GM21528 (cell line): Measurements from ENCODE around the gene MVK.

ENCODE experiments used
- ATAC-seq: cut with Tn5 transposase; IDR thresholded peaks from one replicate; pipeline ENCODE4 v1.9.1; 2021; ENCODE audit warnings: mild to moderate bottlenecking, moderate library complexity; ENCODE audit not compliant: unreplicated experiment, low FRiP score

Gene MVK

GRCh38 chr12:109573029-109573913 lies at the start of gene MVK, which contains the start of gene MMAB:
Gene MVK (plus strand): TSS chr12:109573794. CDS start chr12:109574823, 1,029 bp downstream.
Gene MMAB (minus strand): TSS chr12:109573504. CDS start chr12:109573480, 24 bp downstream.
- peak; percentile 91 for ATAC-seq

- ATAC-seq = no peak
These were observed 48.9 kb upstream of the MVK start for GRCh38 chr12:109524466-109525278.

- no peak for ATAC-seq
These were observed 48.4 kb upstream of the MVK start for GRCh38 chr12:109525279-109525585.

GRCh38 chr12:109527489-109528123 lies 46.0 kb upstream of the MVK start:
- ATAC-seq = no peak

- ATAC-seq = no peak
These were observed 43.6 kb upstream of the MVK start for GRCh38 chr12:109529691-109530640.

GRCh38 chr12:109531411-109531810 lies 42.2 kb upstream of the MVK start:
- ATAC-seq = no peak

GRCh38 chr12:109532721-109533486 lies 40.7 kb upstream of the MVK start:
- ATAC-seq = no peak

- ATAC-seq = no peak
These were observed 40.2 kb upstream of the MVK start for GRCh38 chr12:109533487-109533740.

GRCh38 chr12:109534456-109534855 lies 39.1 kb upstream of the MVK start:
- no peak for ATAC-seq

- no peak for ATAC-seq
These were observed 38.2 kb upstream of the MVK start for GRCh38 chr12:109535231-109535862.

- ATAC-seq = no peak
These were observed 37.7 kb upstream of the MVK start for GRCh38 chr12:109535863-109536250.

- ATAC-seq = no peak
These were observed 36.5 kb upstream of the MVK start for GRCh38 chr12:109537136-109537535.

GRCh38 chr12:109538191-109538863 lies 35.3 kb upstream of the MVK start:
- ATAC-seq = no peak

- no peak for ATAC-seq
These were observed 34.1 kb upstream of the MVK start for GRCh38 chr12:109539508-109539907.

GRCh38 chr12:109540526-109541412 lies 32.8 kb upstream of the MVK start:
- no peak for ATAC-seq

GRCh38 chr12:109541413-109541726 lies 32.2 kb upstream of the MVK start:
- no peak for ATAC-seq

- no peak for ATAC-seq
These were observed 31.6 kb upstream of the MVK start for GRCh38 chr12:109542014-109542413.

GRCh38 chr12:109542876-109543275 lies 30.7 kb upstream of the MVK start:
- ATAC-seq = no peak
